ENCODE results near the gene DLX5.

DNA sequence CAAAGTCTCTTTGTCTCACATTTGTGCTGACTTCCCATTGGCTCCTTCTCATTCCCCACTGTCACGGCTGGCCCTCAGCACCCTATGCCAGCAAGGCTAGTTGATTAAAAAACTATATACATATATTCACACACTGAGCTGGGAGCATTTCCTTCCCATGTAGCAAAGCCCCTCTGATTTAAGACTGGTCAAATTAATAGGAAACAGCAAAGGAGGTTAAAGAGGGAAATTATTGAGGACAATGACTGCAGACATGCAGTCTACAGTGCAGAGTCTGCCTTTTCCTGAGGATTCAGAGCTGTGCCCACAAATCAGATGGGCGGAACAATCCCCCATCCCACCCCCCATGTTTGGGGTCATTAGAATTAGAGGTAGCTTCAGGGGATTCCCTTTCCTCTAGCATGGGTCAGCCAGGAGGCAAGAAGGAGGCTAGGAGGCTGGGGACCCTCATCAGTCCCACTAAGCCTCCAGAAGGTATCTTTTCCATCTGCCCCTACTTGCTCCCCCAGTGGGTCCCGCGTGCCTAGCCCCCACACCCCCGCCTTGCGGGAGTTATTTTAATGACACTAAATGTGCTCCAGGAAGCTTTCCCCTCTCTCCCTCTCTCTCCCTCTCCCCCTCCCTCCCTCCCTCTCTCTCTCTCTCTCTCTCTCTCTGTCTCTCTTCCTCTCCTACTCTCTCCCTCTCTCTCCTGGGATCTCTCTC is 29.1 kb downstream of the DLX5 start:
- TF ChIP-seq GATA2 (IDR thresholded peaks at IDR 0.05; ENCODE audit: low read depth, low read length) (no peak), GATA3 (IDR thresholded peaks at IDR 0.05; ENCODE audit: low read depth, low read length) (no peak)

All from SH-SY5Y (cell line).